ENCODE measurements around the gene LRRC57. TPM values are rescaled to one million over a fixed set of nuclear protein-coding genes. Genes with fewer than 3 reads are reported as not detected.

The LRRC57 gene
- total and polyA plus RNA-seq, 2 of the 13 experiments (the other 11 are each of a cell fraction or from before 2014, with no cell fraction given): 5.8 to 14.8 TPM

DNA sequence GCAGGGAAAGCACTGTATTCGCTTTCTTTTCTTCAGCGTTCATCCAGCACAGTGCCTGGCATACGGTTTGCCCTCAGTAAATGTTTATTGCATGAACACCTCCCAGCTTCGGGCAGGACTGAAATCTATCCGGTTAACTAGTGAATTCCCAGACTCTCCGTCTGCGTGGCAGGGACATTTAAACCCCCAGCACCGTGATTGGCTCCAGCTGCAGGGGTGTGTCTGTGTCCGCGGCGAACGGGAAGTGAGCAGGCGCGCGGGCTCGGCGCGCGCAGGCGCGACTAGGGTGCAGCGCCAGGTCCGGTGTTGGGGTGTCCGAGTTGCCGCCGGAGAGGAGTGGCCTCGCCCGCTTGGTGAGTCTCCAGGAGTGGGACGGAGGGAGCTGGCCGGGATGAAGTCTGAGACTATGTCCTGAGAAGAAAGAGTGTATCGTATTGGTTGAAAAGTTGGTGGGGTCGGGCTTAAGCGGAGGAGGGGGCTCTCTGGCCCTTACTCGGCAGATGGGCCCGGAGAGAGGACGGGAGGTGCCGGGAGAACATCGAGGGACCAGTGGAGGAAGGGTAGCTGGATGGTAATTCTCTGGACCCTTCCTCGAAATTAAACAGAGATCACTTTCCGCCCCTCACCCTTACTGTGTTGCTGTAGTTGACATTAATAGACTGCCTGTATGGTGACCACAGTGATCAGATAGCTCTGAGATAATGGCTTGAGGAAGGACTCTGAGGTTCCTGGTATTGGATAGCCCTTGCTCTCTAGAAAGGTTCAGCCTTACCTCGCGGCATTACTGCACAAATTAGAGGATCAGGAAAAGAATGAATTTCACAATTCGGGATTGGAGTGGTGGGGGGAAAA, 53.0 kb downstream of the LRRC57 start, which contains the start of gene SNAP23 (continued):
- TF ChIP-seq, protein P1, sequence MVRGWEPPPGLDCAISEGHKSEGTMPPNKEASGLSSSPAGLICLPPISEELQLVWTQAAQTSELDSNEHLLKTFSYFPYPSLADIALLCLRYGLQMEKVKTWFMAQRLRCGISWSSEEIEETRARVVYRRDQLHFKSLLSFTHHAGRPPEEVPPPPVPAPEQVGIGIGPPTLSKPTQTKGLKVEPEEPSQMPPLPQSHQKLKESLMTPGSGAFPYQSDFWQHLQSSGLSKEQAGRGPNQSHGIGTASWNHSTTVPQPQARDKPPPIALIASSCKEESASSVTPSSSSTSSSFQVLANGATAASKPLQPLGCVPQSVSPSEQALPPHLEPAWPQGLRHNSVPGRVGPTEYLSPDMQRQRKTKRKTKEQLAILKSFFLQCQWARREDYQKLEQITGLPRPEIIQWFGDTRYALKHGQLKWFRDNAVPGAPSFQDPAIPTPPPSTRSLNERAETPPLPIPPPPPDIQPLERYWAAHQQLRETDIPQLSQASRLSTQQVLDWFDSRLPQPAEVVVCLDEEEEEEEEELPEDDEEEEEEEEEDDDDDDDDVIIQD (CRISPR knock-in tag; IDR thresholded peaks at IDR 0.05; ENCODE audit: low read depth): peak; percentile 49; the same call in 1 of the 2 replicates
- TF ChIP-seq ZBTB10 (CRISPR knock-in tag; IDR thresholded peaks at IDR 0.05; ENCODE audit: borderline replicate concordance): no peak
- no peak for TF ChIP-seq TEF (CRISPR knock-in tag; IDR thresholded peaks at IDR 0.05)
- no peak for TF ChIP-seq ZNF337 (CRISPR knock-in tag; IDR thresholded peaks at IDR 0.05; ENCODE audit: borderline replicate concordance, low read depth)
- TF ChIP-seq KDM2A (CRISPR knock-in tag; IDR thresholded peaks at IDR 0.05; ENCODE audit: borderline replicate concordance, low read depth): peak; percentile 74
- peak; percentile 78 for TF ChIP-seq ZSCAN9 (CRISPR knock-in tag; IDR thresholded peaks at IDR 0.05; ENCODE audit: borderline replicate concordance)
- TF ChIP-seq MAX (IDR thresholded peaks at IDR 0.05): peak; percentile 79
- TF ChIP-seq IRF9 (CRISPR knock-in tag; IDR thresholded peaks at IDR 0.05; ENCODE audit: borderline replicate concordance): peak; percentile 62; the same call in 1 of the 2 replicates
- TF ChIP-seq, protein P2, sequence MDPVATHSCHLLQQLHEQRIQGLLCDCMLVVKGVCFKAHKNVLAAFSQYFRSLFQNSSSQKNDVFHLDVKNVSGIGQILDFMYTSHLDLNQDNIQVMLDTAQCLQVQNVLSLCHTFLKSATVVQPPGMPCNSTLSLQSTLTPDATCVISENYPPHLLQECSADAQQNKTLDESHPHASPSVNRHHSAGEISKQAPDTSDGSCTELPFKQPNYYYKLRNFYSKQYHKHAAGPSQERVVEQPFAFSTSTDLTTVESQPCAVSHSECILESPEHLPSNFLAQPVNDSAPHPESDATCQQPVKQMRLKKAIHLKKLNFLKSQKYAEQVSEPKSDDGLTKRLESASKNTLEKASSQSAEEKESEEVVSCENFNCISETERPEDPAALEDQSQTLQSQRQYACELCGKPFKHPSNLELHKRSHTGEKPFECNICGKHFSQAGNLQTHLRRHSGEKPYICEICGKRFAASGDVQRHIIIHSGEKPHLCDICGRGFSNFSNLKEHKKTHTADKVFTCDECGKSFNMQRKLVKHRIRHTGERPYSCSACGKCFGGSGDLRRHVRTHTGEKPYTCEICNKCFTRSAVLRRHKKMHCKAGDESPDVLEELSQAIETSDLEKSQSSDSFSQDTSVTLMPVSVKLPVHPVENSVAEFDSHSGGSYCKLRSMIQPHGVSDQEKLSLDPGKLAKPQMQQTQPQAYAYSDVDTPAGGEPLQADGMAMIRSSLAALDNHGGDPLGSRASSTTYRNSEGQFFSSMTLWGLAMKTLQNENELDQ (CRISPR knock-in tag; IDR thresholded peaks at IDR 0.05; ENCODE audit: borderline replicate concordance): no peak
- peak; percentile 91 for TF ChIP-seq E2F1 (CRISPR knock-in tag; IDR thresholded peaks at IDR 0.05)
- peak; percentile 87 for TF ChIP-seq RFXAP (CRISPR knock-in tag; IDR thresholded peaks at IDR 0.05; ENCODE audit: borderline replicate concordance)
- no peak for TF ChIP-seq ZNF510 (CRISPR knock-in tag; IDR thresholded peaks at IDR 0.05; ENCODE audit: low read depth)
- no peak; the same call in 1 of the 2 replicates for TF ChIP-seq CBX5 (CRISPR knock-in tag; IDR thresholded peaks at IDR 0.05; ENCODE audit: borderline replicate concordance)
- TF ChIP-seq, protein P3, sequence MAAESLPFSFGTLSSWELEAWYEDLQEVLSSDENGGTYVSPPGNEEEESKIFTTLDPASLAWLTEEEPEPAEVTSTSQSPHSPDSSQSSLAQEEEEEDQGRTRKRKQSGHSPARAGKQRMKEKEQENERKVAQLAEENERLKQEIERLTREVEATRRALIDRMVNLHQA (CRISPR knock-in tag; IDR thresholded peaks at IDR 0.05): no peak
- no peak for TF ChIP-seq RFX1 (IDR thresholded peaks at IDR 0.05)
- TF ChIP-seq RBAK (CRISPR knock-in tag; IDR thresholded peaks at IDR 0.05): no peak

Data from HepG2 (cell line).